HEK293 (cell line): ENCODE results near the gene SEC62.

Experiments used
- CTCF ChIA-PET: fragments of 350-600 bp; formaldehyde crosslinking; extraction: SDS; loops from one replicate; lab custom pipeline; 2021; ENCODE audit warnings: antibody characterized with exemption; lab: Yijun Ruan, JAX
- POLR2A ChIA-PET: fragments of 300-600 bp; formaldehyde crosslinking; extraction: SDS; loops from one replicate; lab custom pipeline; 2020; ENCODE audit warnings: antibody characterized with exemption, inconsistent platforms; lab: Yijun Ruan, JAX
- H3K27ac ChIP-seq: fragments of 200-500 bp; sonication (Bioruptor generic); 2 replicates; pipeline ENCODE4 v1.5.1; 2014; ENCODE audit warnings: low read depth, low read length, control low read depth, inconsistent platforms; ENCODE audit errors: extremely low read depth
- H3K36me3 ChIP-seq, 2 experiments: fragments of 200-500 bp in 1 of 2; sonication (Bioruptor generic) in 1 of 2; 1 replicate in 1 of 2; 2 replicates in 1 of 2; pipeline ENCODE4 v1.5.1; 2014 to 2017; ENCODE audit warnings: inconsistent platforms in 2 of 2, low read length in 2 of 2; ENCODE audit not compliant: control insufficient read depth in 2 of 2, insufficient read depth in 1 of 2
- H3K4me1 ChIP-seq: fragments of 200-500 bp; sonication (Bioruptor generic); 2 replicates; pipeline ENCODE4 v1.5.1; 2014; ENCODE audit warnings: mild to moderate bottlenecking, low read length, inconsistent platforms; ENCODE audit not compliant: control insufficient read depth, insufficient read depth
- H3K4me3 ChIP-seq: 2 replicates; pipeline ENCODE4 v1.5.1; 2011; ENCODE audit warnings: low read depth, mild to moderate bottlenecking, control low read depth, low read length, moderate library complexity
- H3K9me3 ChIP-seq: fragments of 200-500 bp; sonication (Bioruptor generic); 2 replicates; pipeline ENCODE4 v1.5.1; 2014; ENCODE audit warnings: low read depth, low read length, inconsistent platforms; ENCODE audit not compliant: control insufficient read depth, insufficient read depth
- IKZF3 ChIP-seq: fragments of 450-650 bp; IDR thresholded peaks from 2 replicates; pipeline ENCODE4 v1.5.0; 2018; ENCODE audit warnings: missing biosample characterization, mild to moderate bottlenecking, missing genetic modification characterization, moderate library complexity
- MEIS1 ChIP-seq: sonication (generic); formaldehyde crosslinking; IDR thresholded peaks from 2 replicates; pipeline ENCODE4 v1.8.1; 2022; ENCODE audit warnings: missing genetic modification reagents, mild to moderate bottlenecking, borderline replicate concordance
- OSR2 ChIP-seq: fragments of 450-650 bp; formaldehyde crosslinking; IDR thresholded peaks from 2 replicates; pipeline ENCODE4 v1.5.1; 2016; ENCODE audit warnings: missing biosample characterization, missing genetic modification characterization
- OVOL3 ChIP-seq: fragments of 450-650 bp; formaldehyde crosslinking; IDR thresholded peaks from 2 replicates; pipeline ENCODE4 v1.5.1; 2016; ENCODE audit warnings: missing biosample characterization, missing genetic modification characterization
- REPIN1 ChIP-seq: fragments of 450-650 bp; formaldehyde crosslinking; IDR thresholded peaks from 2 replicates; pipeline ENCODE4 v1.5.1; 2017; ENCODE audit warnings: missing biosample characterization, missing genetic modification characterization, low read depth
- SALL2 ChIP-seq: fragments of 450-650 bp; formaldehyde crosslinking; IDR thresholded peaks from 2 replicates; pipeline ENCODE4 v1.5.0; 2017; ENCODE audit warnings: missing biosample characterization, mild to moderate bottlenecking, missing genetic modification characterization, borderline replicate concordance
- SP7 ChIP-seq: fragments of 450-650 bp; formaldehyde crosslinking; IDR thresholded peaks from 2 replicates; pipeline ENCODE4 v1.5.1; 2016; ENCODE audit warnings: missing biosample characterization, missing genetic modification characterization
- ZBTB7A ChIP-seq: fragments of 450-650 bp; formaldehyde crosslinking; IDR thresholded peaks from 2 replicates; pipeline ENCODE4 v1.5.1; 2016; ENCODE audit warnings: low read depth, missing biosample characterization, missing genetic modification characterization
- ZFHX2 ChIP-seq: fragments of 450-650 bp; formaldehyde crosslinking; conservative IDR thresholded peaks from 2 replicates; pipeline ENCODE4 v1.5.1; 2016; ENCODE audit warnings: missing biosample characterization, missing genetic modification characterization
- ZNF132 ChIP-seq: fragments of 450-650 bp; formaldehyde crosslinking; IDR thresholded peaks from 2 replicates; pipeline ENCODE4 v1.5.1; 2017; ENCODE audit warnings: missing biosample characterization, missing genetic modification characterization, borderline replicate concordance
- ZNF184 ChIP-seq: fragments of 450-650 bp; IDR thresholded peaks from 2 replicates; pipeline ENCODE4 v1.5.1; 2018; ENCODE audit warnings: missing biosample characterization, mild to moderate bottlenecking, missing genetic modification characterization
- ZNF274 ChIP-seq, 2 experiments: fragments of 200-500 bp in 1 of 2; fragments of 450-650 bp in 1 of 2; sonication (Bioruptor generic) in 1 of 2; formaldehyde crosslinking in 1 of 2; IDR thresholded peaks; 2 replicates each; pipeline versions ENCODE4 v1.5.1 to v1.6.1; 2014 to 2016; ENCODE audit warnings: borderline replicate concordance in 1 of 2, inconsistent platforms in 1 of 2, low read length in 1 of 2, missing biosample characterization in 1 of 2, missing genetic modification characterization in 1 of 2
- ZNF354C ChIP-seq: fragments of 450-650 bp; formaldehyde crosslinking; IDR thresholded peaks from 2 replicates; pipeline ENCODE4 v1.5.1; 2016; ENCODE audit warnings: missing biosample characterization, missing genetic modification characterization, low read depth, borderline replicate concordance
- ZNF791 ChIP-seq: fragments of 450-650 bp; formaldehyde crosslinking; IDR thresholded peaks from 2 replicates; pipeline ENCODE4 v1.5.1; 2016; ENCODE audit warnings: missing biosample characterization, missing genetic modification characterization
- TF ChIP-seq, protein P1 (sequence below): fragments of 450-650 bp; formaldehyde crosslinking; IDR thresholded peaks from 2 replicates; pipeline ENCODE4 v1.5.1; 2016; ENCODE audit warnings: missing biosample characterization, missing genetic modification characterization
- TF ChIP-seq, protein P2 (sequence below): fragments of 450-650 bp; formaldehyde crosslinking; IDR thresholded peaks from 2 replicates; pipeline ENCODE4 v1.5.1; 2017; ENCODE audit warnings: missing biosample characterization, missing genetic modification characterization
- TF ChIP-seq, protein P3 (sequence below): fragments of 450-650 bp; formaldehyde crosslinking; IDR thresholded peaks from 2 replicates; pipeline ENCODE4 v1.5.1; 2016; ENCODE audit warnings: missing biosample characterization, missing genetic modification characterization
- TF ChIP-seq, protein P4 (sequence below): fragments of 450-650 bp; formaldehyde crosslinking; IDR thresholded peaks from 2 replicates; pipeline ENCODE4 v1.5.1; 2016; ENCODE audit warnings: missing biosample characterization, missing genetic modification characterization, borderline replicate concordance
- TF ChIP-seq, protein P5 (sequence below): fragments of 450-650 bp; formaldehyde crosslinking; IDR thresholded peaks from 2 replicates; pipeline ENCODE4 v1.5.1; 2016; ENCODE audit warnings: missing biosample characterization, missing genetic modification characterization

The SEC62 gene

DNA sequence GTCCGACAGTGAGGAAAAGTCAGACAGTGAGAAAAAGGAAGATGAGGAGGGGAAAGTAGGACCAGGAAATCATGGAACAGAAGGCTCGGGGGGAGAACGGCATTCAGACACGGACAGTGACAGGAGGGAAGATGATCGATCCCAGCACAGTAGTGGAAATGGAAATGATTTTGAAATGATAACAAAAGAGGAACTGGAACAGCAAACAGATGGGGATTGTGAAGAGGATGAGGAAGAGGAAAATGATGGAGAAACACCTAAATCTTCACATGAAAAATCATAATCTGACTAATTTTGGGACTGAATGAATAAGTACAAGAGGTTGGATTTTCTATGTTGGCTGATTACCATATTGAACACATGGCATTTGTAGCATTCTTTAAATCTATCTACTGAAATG, 26.2 kb downstream of the SEC62 start:
- TF ChIP-seq ZNF274 (IDR thresholded peaks at IDR 0.05; ENCODE audit: low read length) (no peak), ZNF274 (tag by site-specific recombination; IDR thresholded peaks at IDR 0.05; ENCODE audit: borderline replicate concordance) (no peak), IKZF3 (no peak), ZNF354C (tag by site-specific recombination) (no peak), ZNF791 (no peak), SP7 (tag by site-specific recombination) (no peak), OSR2 (tag by site-specific recombination) (no peak), ZBTB7A (tag by site-specific recombination) (no peak), REPIN1 (tag by site-specific recombination) (no peak), MEIS1 (no peak)
- TF ChIP-seq, protein P1, sequence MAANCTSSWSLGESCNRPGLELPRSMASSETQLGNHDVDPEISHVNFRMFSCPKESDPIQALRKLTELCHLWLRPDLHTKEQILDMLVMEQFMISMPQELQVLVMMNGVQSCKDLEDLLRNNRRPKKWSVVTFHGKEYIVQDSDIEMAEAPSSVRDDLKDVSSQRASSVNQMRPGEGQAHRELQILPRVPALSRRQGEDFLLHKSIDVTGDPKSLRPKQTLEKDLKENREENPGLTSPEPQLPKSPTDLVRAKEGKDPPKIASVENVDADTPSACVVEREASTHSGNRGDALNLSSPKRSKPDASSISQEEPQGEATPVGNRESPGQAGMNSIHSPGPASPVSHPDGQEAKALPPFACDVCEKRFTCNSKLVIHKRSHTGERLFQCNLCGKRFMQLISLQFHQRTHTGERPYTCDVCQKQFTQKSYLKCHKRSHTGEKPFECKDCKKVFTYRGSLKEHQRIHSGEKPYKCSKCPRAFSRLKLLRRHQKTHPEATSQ (tag by site-specific recombination): no peak
- TF ChIP-seq, protein P2, sequence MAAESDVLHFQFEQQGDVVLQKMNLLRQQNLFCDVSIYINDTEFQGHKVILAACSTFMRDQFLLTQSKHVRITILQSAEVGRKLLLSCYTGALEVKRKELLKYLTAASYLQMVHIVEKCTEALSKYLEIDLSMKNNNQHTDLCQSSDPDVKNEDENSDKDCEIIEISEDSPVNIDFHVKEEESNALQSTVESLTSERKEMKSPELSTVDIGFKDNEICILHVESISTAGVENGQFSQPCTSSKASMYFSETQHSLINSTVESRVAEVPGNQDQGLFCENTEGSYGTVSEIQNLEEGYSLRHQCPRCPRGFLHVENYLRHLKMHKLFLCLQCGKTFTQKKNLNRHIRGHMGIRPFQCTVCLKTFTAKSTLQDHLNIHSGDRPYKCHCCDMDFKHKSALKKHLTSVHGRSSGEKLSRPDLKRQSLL (tag by site-specific recombination): no peak
- TF ChIP-seq, protein P3, sequence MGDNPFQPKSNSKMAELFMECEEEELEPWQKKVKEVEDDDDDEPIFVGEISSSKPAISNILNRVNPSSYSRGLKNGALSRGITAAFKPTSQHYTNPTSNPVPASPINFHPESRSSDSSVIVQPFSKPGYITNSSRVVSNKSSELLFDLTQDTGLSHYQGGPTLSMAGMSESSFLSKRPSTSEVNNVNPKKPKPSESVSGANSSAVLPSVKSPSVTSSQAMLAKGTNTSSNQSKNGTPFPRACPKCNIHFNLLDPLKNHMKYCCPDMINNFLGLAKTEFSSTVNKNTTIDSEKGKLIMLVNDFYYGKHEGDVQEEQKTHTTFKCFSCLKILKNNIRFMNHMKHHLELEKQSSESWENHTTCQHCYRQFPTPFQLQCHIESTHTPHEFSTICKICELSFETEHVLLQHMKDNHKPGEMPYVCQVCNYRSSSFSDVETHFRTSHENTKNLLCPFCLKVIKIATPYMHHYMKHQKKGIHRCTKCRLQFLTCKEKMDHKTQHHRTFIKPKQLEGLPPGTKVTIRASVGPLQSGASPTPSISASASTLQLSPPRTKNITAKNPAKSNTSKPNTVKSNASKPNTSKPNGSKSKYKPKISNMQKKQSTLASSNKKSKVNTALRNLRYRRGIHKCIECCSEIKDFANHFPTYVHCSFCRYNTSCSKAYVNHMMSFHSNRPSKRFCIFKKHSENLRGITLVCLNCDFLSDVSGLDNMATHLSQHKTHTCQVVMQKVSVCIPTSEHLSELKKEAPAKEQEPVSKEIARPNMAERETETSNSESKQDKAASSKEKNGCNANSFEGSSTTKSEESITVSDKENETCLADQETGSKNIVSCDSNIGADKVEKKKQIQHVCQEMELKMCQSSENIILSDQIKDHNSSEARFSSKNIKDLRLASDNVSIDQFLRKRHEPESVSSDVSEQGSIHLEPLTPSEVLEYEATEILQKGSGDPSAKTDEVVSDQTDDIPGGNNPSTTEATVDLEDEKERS (tag by site-specific recombination): no peak
- no peak overlapping the region for H3K27ac ChIP-seq
- H3K9me3 ChIP-seq: no peaks in the 10 kb centered on the region
- ChIA-PET CTCF (no interaction called here), POLR2A (no interaction called here)
- H3K36me3 ChIP-seq: peaks cover 14 to 75% of the 10 kb centered on the region in 2 experiments
- no peak overlapping the region for H3K4me3 ChIP-seq
- H3K4me1 ChIP-seq: no peaks in the 10 kb centered on the region

DNA sequence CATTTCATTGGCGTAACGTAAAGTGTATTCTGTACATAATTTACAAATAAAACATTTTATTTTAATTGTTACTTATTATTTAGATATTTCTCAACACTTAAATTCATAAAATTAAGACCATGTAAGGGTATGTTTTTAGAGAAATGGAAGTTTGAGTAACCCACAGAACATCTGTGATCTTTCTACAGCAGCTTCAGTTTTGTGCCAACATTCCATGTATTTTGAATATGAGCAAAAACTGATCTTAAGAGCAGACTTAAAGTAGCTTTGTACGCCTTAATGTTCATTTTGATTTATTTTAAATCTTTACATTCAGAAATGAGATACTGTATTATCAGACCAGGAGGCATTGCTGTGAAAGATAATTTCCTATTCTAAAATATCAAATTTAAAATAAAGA, 27.2 kb downstream of the SEC62 start:
- Histone ChIP-seq H3K4me1 (no peaks in the 10 kb centered on the region), H3K36me3 (peaks cover 14 to 71% of the 10 kb centered on the region in 2 experiments), H3K27ac (no peak overlapping the region), H3K9me3 (no peaks in the 10 kb centered on the region), H3K4me3 (no peak overlapping the region)
- CTCF ChIA-PET: no interaction called here
- POLR2A ChIA-PET: no interaction called here
- TF ChIP-seq, protein P4, sequence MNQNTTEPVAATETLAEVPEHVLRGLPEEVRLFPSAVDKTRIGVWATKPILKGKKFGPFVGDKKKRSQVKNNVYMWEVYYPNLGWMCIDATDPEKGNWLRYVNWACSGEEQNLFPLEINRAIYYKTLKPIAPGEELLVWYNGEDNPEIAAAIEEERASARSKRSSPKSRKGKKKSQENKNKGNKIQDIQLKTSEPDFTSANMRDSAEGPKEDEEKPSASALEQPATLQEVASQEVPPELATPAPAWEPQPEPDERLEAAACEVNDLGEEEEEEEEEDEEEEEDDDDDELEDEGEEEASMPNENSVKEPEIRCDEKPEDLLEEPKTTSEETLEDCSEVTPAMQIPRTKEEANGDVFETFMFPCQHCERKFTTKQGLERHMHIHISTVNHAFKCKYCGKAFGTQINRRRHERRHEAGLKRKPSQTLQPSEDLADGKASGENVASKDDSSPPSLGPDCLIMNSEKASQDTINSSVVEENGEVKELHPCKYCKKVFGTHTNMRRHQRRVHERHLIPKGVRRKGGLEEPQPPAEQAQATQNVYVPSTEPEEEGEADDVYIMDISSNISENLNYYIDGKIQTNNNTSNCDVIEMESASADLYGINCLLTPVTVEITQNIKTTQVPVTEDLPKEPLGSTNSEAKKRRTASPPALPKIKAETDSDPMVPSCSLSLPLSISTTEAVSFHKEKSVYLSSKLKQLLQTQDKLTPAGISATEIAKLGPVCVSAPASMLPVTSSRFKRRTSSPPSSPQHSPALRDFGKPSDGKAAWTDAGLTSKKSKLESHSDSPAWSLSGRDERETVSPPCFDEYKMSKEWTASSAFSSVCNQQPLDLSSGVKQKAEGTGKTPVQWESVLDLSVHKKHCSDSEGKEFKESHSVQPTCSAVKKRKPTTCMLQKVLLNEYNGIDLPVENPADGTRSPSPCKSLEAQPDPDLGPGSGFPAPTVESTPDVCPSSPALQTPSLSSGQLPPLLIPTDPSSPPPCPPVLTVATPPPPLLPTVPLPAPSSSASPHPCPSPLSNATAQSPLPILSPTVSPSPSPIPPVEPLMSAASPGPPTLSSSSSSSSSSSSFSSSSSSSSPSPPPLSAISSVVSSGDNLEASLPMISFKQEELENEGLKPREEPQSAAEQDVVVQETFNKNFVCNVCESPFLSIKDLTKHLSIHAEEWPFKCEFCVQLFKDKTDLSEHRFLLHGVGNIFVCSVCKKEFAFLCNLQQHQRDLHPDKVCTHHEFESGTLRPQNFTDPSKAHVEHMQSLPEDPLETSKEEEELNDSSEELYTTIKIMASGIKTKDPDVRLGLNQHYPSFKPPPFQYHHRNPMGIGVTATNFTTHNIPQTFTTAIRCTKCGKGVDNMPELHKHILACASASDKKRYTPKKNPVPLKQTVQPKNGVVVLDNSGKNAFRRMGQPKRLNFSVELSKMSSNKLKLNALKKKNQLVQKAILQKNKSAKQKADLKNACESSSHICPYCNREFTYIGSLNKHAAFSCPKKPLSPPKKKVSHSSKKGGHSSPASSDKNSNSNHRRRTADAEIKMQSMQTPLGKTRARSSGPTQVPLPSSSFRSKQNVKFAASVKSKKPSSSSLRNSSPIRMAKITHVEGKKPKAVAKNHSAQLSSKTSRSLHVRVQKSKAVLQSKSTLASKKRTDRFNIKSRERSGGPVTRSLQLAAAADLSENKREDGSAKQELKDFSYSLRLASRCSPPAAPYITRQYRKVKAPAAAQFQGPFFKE (tag by site-specific recombination): no peak
- TF ChIP-seq ZFHX2 (tag by site-specific recombination): no peak
- TF ChIP-seq SALL2 (tag by site-specific recombination): no peak
- TF ChIP-seq, protein P5, sequence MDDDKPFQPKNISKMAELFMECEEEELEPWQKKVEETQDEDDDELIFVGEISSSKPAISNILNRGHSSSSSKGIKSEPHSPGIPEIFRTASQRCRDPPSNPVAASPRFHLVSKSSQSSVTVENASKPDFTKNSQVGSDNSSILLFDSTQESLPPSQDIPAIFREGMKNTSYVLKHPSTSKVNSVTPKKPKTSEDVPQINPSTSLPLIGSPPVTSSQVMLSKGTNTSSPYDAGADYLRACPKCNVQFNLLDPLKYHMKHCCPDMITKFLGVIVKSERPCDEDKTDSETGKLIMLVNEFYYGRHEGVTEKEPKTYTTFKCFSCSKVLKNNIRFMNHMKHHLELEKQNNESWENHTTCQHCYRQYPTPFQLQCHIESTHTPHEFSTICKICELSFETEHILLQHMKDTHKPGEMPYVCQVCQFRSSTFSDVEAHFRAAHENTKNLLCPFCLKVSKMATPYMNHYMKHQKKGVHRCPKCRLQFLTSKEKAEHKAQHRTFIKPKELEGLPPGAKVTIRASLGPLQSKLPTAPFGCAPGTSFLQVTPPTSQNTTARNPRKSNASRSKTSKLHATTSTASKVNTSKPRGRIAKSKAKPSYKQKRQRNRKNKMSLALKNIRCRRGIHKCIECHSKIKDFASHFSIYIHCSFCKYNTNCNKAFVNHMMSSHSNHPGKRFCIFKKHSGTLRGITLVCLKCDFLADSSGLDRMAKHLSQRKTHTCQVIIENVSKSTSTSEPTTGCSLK (tag by site-specific recombination): no peak
- no peak for TF ChIP-seq ZNF184 (tag by site-specific recombination)
- no peak for TF ChIP-seq OVOL3 (tag by site-specific recombination)
- no peak for TF ChIP-seq ZNF132 (tag by site-specific recombination)
